H1 (cell line): ENCODE results near the gene RNU4-1. TPM values are rescaled to one million over a fixed set of nuclear protein-coding genes. Genes with fewer than 3 reads are reported as not detected.

Source experiments
- CTCF ChIA-PET: fragments of 300-600 bp; sonication (Branson Sonifier 250); formaldehyde crosslinking; loops from one replicate; lab custom pipeline; 2021; ENCODE audit not compliant: partially characterized antibody; lab: Charles Lee
- POLR2A ChIA-PET: fragments of 300-600 bp; sonication (Branson Sonifier 250); formaldehyde crosslinking; loops from one replicate; lab custom pipeline; 2021; ENCODE audit warnings: inconsistent platforms; ENCODE audit not compliant: partially characterized antibody; lab: Charles Lee
- DNase-seq, 2 experiments: peaks; one replicate each; pipeline versions ENCODE4 v3.0.0 to v3.0.0-alpha.2; 2010 to 2022; ENCODE audit warnings: low spot score in 2 of 2, low read depth in 1 of 2, mixed read lengths in 1 of 2
- FAIRE-seq: peaks from 2 replicates; lab custom pipeline; 2011; peaks lifted over from hg19 to GRCh38; lab: Jason Lieb, UNC
- H2AFZ ChIP-seq: 2 replicates; pipeline ENCODE4 v1.8.1; 2012; ENCODE audit warnings: low read length, inconsistent platforms
- H2AK5ac ChIP-seq: 2 replicates; pipeline ENCODE4 v1.6.1; 2013; ENCODE audit warnings: low read depth, low read length
- H2BK120ac ChIP-seq: replicated peaks from 2 replicates; pipeline ENCODE3; 2013; ENCODE audit warnings: low read depth, low read length, inconsistent platforms
- H2BK12ac ChIP-seq: 2 replicates; pipeline ENCODE4 v1.6.1; 2013; ENCODE audit warnings: low read depth, low read length
- H2BK15ac ChIP-seq: 2 replicates; pipeline ENCODE4 v1.6.1; 2013; ENCODE audit warnings: low read length
- H2BK20ac ChIP-seq: 2 replicates; pipeline ENCODE4 v1.6.1; 2013; ENCODE audit warnings: low read length
- H2BK5ac ChIP-seq: 2 replicates; pipeline ENCODE4 v1.6.1; 2013; ENCODE audit warnings: low read depth, low read length
- H3K14ac ChIP-seq: 2 replicates; pipeline ENCODE4 v1.6.1; 2013; ENCODE audit warnings: inconsistent platforms; ENCODE audit not compliant: insufficient read length
- H3K18ac ChIP-seq: 2 replicates; pipeline ENCODE4 v1.6.1; 2013; ENCODE audit warnings: low read length; ENCODE audit errors: extremely low read depth
- H3K23ac ChIP-seq: 2 replicates; pipeline ENCODE4 v1.6.1; 2013; ENCODE audit warnings: inconsistent platforms; ENCODE audit not compliant: insufficient read length
- H3K23me2 ChIP-seq: 2 replicates; pipeline ENCODE4 v1.6.1; 2013; ENCODE audit warnings: low read depth, low read length
- H3K27ac ChIP-seq: 2 replicates; pipeline ENCODE4 v1.6.1; 2011; ENCODE audit warnings: low read depth, low read length, inconsistent platforms
- H3K27me3 ChIP-seq, 4 experiments: replicated peaks in 1 of 4; 1 replicate in 1 of 4; 2 replicates in 3 of 4; pipeline versions ENCODE4 v1.6.1 to v1.8.1; 2011 to 2013; ENCODE audit warnings: low read length in 3 of 4, mild to moderate bottlenecking in 3 of 4, inconsistent platforms in 2 of 4, mixed read lengths in 2 of 4, moderate library complexity in 1 of 4; ENCODE audit not compliant: control insufficient read depth in 3 of 4, insufficient read depth in 3 of 4; ENCODE audit errors: extremely low read depth in 1 of 4
- H3K36me3 ChIP-seq, 4 experiments: 2 replicates each; pipeline versions ENCODE4 v1.6.1 to v1.8.1; 2011 to 2013; ENCODE audit warnings: mild to moderate bottlenecking in 4 of 4, low read length in 3 of 4, moderate library complexity in 2 of 4, control low read depth in 1 of 4, inconsistent platforms in 1 of 4; ENCODE audit not compliant: insufficient read depth in 4 of 4, control insufficient read depth in 2 of 4
- H3K4ac ChIP-seq: replicated peaks from 2 replicates; pipeline ENCODE3; 2013; ENCODE audit warnings: low read length, low read depth, mixed read lengths, inconsistent platforms; ENCODE audit not compliant: insufficient read length
- H3K4me1 ChIP-seq, 4 experiments: replicated peaks in 1 of 4; 1 replicate in 1 of 4; 2 replicates in 3 of 4; pipeline versions ENCODE4 v1.6.1 to v1.8.1; 2011 to 2013; ENCODE audit warnings: low read length in 3 of 4, inconsistent platforms in 2 of 4, mixed read lengths in 1 of 4; ENCODE audit not compliant: insufficient read depth in 4 of 4, control insufficient read depth in 3 of 4
- H3K4me2 ChIP-seq, 2 experiments: 2 replicates each; pipeline versions ENCODE4 v1.6.1 to v1.8.1; 2011 to 2013; ENCODE audit warnings: low read depth in 2 of 2, low read length in 2 of 2, control low read depth in 1 of 2, inconsistent platforms in 1 of 2, mild to moderate bottlenecking in 1 of 2; ENCODE audit not compliant: insufficient read depth in 1 of 2
- H3K4me3 ChIP-seq, 4 experiments: fragments of 200-600, 300-600 bp in 1 of 4; sonication (generic), shearing (Covaris generic), sonication (Bioruptor Twin) in 1 of 4; 2 replicates each; pipeline versions ENCODE4 v1.5.1 to v1.8.1; 2011 to 2016; ENCODE audit warnings: low read length in 4 of 4, low read depth in 3 of 4, control low read depth in 2 of 4, inconsistent platforms in 2 of 4, mild to moderate bottlenecking in 2 of 4, mixed read lengths in 1 of 4, moderate library complexity in 1 of 4; ENCODE audit not compliant: insufficient read depth in 2 of 4; ENCODE audit errors: extremely low read depth in 1 of 4
- H3K56ac ChIP-seq: replicated peaks from 2 replicates; pipeline ENCODE3; 2013; ENCODE audit warnings: low read depth, mild to moderate bottlenecking, mixed read lengths, low read length, inconsistent platforms; ENCODE audit not compliant: insufficient read length
- H3K79me1 ChIP-seq: 2 replicates; pipeline ENCODE4 v1.6.1; 2013; ENCODE audit warnings: low read depth, low read length, control low read depth
- H3K79me2 ChIP-seq, 2 experiments: 2 replicates each; pipeline versions ENCODE4 v1.6.1 to v1.8.1; 2012 to 2013; ENCODE audit warnings: low read length in 2 of 2, mild to moderate bottlenecking in 2 of 2, inconsistent platforms in 1 of 2; ENCODE audit not compliant: insufficient read depth in 2 of 2, control insufficient read depth in 1 of 2
- H3K9ac ChIP-seq, 4 experiments: replicated peaks in 1 of 4; 1 replicate in 1 of 4; 2 replicates in 3 of 4; pipeline versions ENCODE4 v1.6.1 to v1.8.1; 2011 to 2013; ENCODE audit warnings: low read depth in 3 of 4, low read length in 3 of 4, control low read depth in 2 of 4, mild to moderate bottlenecking in 2 of 4, moderate library complexity in 2 of 4, inconsistent platforms in 1 of 4; ENCODE audit errors: extremely low read depth in 1 of 4
- H3K9me3 ChIP-seq, 2 experiments: 2 replicates each; pipeline versions ENCODE4 v1.6.1 to v1.8.1; 2012 to 2013; ENCODE audit warnings: mild to moderate bottlenecking in 2 of 2, moderate library complexity in 2 of 2, control low read depth in 1 of 2, inconsistent platforms in 1 of 2, low read depth in 1 of 2, low read length in 1 of 2, mixed read lengths in 1 of 2; ENCODE audit not compliant: insufficient read depth in 2 of 2
- H4K20me1 ChIP-seq, 2 experiments: replicated peaks in 1 of 2; 2 replicates each; pipeline versions ENCODE3 to v1.8.1; 2011 to 2013; ENCODE audit warnings: inconsistent platforms in 2 of 2, low read length in 2 of 2, mild to moderate bottlenecking in 1 of 2; ENCODE audit not compliant: insufficient read depth in 2 of 2, control insufficient read depth in 1 of 2
- H4K5ac ChIP-seq: 2 replicates; pipeline ENCODE4 v1.6.1; 2013; ENCODE audit warnings: low read length, low read depth, mixed read lengths, inconsistent platforms; ENCODE audit not compliant: insufficient read length
- H4K8ac ChIP-seq: 2 replicates; pipeline ENCODE4 v1.8.0; 2013; ENCODE audit warnings: mild to moderate bottlenecking, moderate library complexity, low read length, inconsistent platforms; ENCODE audit not compliant: insufficient read depth; ENCODE audit errors: extremely low read depth
- H4K91ac ChIP-seq: replicated peaks from 2 replicates; pipeline ENCODE3; 2013; ENCODE audit warnings: low read length, mixed read lengths, inconsistent platforms; ENCODE audit not compliant: insufficient read length
- HDAC6 ChIP-seq: IDR thresholded peaks from one replicate; pipeline ENCODE4 v1.7.1; 2012; ENCODE audit warnings: low read depth, mild to moderate bottlenecking, inconsistent platforms, low read length, moderate library complexity
- JUND ChIP-seq: IDR thresholded peaks from 2 replicates; pipeline ENCODE4 v1.6.1; 2011; ENCODE audit warnings: mild to moderate bottlenecking, improper control_type of control experiment, low read length
- SUZ12 ChIP-seq: fragments of 200-600 bp; sonication (generic); IDR thresholded peaks from 2 replicates; pipeline ENCODE4 v1.6.1; 2012; ENCODE audit warnings: mild to moderate bottlenecking, inconsistent platforms, low read length, moderate library complexity, mixed read lengths
- TCF12 ChIP-seq: IDR thresholded peaks from 2 replicates; pipeline ENCODE4 v1.6.1; 2011; ENCODE audit warnings: low read depth, mild to moderate bottlenecking, low read length
- WGBS, 2 experiments: shearing (Covaris generic) in 1 of 2; methylation state at CpG; one replicate each; pipeline versions ENCODE4 v1.1.6 to v1.1.7; 2013 to 2015; ENCODE audit warnings: low lambda C conversion rate in 2 of 2, mixed read lengths in 2 of 2, inconsistent platforms in 1 of 2, low coverage in 1 of 2, missing lambda C conversion rate in 1 of 2; ENCODE audit not compliant: insufficient replicate concordance in 2 of 2, insufficient coverage in 1 of 2, insufficient read length in 1 of 2; ENCODE audit errors: extremely low coverage in 1 of 2, missing lambda C conversion rate in 1 of 2; 5-methylcytosine and 5-hydroxymethylcytosine counted together
- polyA plus RNA-seq, 7 experiments: library from polyadenylated mRNA; depleted of rRNA in 3 of 7; stranded (reverse) in 5 of 7; unstranded in 2 of 7; fragments of >200 nt in 5 of 7; fragments of 200-250 nt in 2 of 7; gene quantifications; 1 replicate in 5 of 7; 2 replicates in 1 of 7; 4 replicates in 1 of 7; pipeline versions ENCODE4 v1.2.1 to v1.2.3, GENCODE V29; 2011 to 2013; ENCODE audit warnings: missing spikeins in 2 of 7, mixed read lengths in 2 of 7
- total RNA-seq: library from RNA; stranded (reverse); fragmentation: NEBNext Ultra II Directional; extraction: Animal tissue kit (Norgen Biotek cat#: 25700); gene quantifications from 2 replicates; pipeline ENCODE4 v1.2.1, GENCODE V29; 2021
- TF ChIP-seq, protein P1 (sequence below): IDR thresholded peaks from 2 replicates; pipeline ENCODE4 v1.6.1; 2012; ENCODE audit warnings: inconsistent platforms

The RNU4-1 gene
- total and polyA plus RNA-seq, 2 of the 8 experiments (the other 6 are each of a cell fraction or from before 2014, with no cell fraction given), result under 0.01 to 1,424 TPM

DNA sequence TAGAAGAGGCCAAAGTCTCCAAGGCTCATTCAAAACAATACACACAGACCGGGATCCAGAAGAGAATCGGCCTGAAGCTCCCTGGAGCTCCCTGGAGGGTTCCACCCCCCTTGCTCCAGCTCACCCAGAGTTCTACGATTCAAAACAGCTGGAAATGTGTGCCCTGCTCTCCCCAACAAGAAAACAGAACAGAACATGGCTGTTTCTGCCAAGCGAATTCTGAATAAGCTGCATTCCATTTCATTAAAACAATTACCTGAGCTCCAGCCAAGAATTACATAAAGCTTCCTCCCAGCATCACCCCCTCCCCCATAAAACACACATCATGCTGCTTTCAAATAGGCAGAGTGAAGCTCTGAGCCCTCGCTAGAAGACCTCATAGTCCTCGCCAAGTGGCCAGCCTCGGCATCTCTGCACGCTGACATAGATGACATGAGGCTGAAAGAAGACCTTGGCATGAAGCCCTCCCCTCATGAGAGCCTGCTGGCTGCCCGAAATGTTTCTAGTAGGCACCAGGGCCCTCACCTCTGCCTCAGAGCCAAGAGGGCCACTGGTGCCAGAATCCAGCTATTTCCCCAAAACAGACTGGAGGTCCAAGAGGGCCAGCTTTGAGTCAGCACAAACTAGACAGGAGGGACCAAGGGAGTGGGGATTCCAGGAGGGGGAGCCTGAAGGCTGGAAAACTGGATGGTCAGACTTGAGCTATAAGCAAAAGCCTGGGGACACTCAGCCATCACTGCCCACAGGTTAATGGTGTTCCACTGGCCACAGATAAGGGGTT is 35.8 kb downstream of the RNU4-1 start:
- no peaks in the 10 kb centered on the region for H3K23me2 ChIP-seq
- 0 out of 2 replicates have a peak overlapping the region, but pooled peaks have one; percentile 18 for H2BK15ac ChIP-seq
- H3K79me1 ChIP-seq, result peaks cover 12% of the 10 kb centered on the region
- H3K4ac ChIP-seq, result no peak overlapping the region
- ChIA-PET POLR2A (interaction anchor here (0.6 to 88.3 kb wide), 4 partner anchors 10 to 151 kb away, joined by 3 to 4270 read pairs (median 2136); partner anchors contain the start of genes GCN1, PXN, RNU4-1 and RNU4-2), CTCF (interaction anchor here (0.5 to 34.8 kb wide), 9 partner anchors 9 to 928 kb away, joined by 3 to 930 read pairs (median 3); partner anchors contain the start of genes PXN and SIRT4)
- no peak overlapping the region; the same call in 1 of the 2 replicates for H2BK20ac ChIP-seq
- H2BK120ac ChIP-seq, result no peak overlapping the region
- H3K79me2 ChIP-seq, result peaks cover 8 to 75% of the 10 kb centered on the region in 2 experiments
- peaks cover 8 to 10% of the 10 kb centered on the region in 2 experiments for H4K20me1 ChIP-seq
- no peaks in the 10 kb centered on the region for H3K27me3 ChIP-seq
- H3K9me3 ChIP-seq, result no peaks in the 10 kb centered on the region
- TF ChIP-seq JUND (no peak), SUZ12 (no peak), HDAC6 (no peak), TCF12 (no peak)
- TF ChIP-seq, protein P1, sequence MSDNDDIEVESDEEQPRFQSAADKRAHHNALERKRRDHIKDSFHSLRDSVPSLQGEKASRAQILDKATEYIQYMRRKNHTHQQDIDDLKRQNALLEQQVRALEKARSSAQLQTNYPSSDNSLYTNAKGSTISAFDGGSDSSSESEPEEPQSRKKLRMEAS, result no peak
- no peaks in the 10 kb centered on the region for H3K36me3 ChIP-seq
- H2BK12ac ChIP-seq, result no peak overlapping the region; the same call in 1 of the 2 replicates
- no peak overlapping the region for H3K27ac ChIP-seq
- no peak overlapping the region for H3K56ac ChIP-seq
- H3K4me1 ChIP-seq, result peaks cover 4 to 19% (median 11%) of the 10 kb centered on the region in 4 experiments
- H3K14ac ChIP-seq, result no peak overlapping the region
- no peak overlapping the region for H4K91ac ChIP-seq
- H2BK5ac ChIP-seq, result peak overlapping the region; percentile 75
- H3K4me3 ChIP-seq, result peak overlapping the region in 1 of 4 experiments; percentile 10; a peak in 1 of 8 replicates
- H3K18ac ChIP-seq, result peak overlapping the region; percentile 19; the same call in 1 of the 2 replicates
- H3K9ac ChIP-seq, result no peak overlapping the region
- H2AFZ ChIP-seq, result no peak overlapping the region
- FAIRE-seq, result no peak
- no peak overlapping the region for H3K23ac ChIP-seq
- H4K5ac ChIP-seq, result no peak overlapping the region
- peak overlapping the region; percentile 95; the same call in 1 of the 2 replicates for H2AK5ac ChIP-seq
- H4K8ac ChIP-seq, result peak overlapping the region; percentile 38; the same call in 1 of the 2 replicates
- DNase-seq, result no peak
- 69% methylated on average over 9 of the region's 9 CpGs; no CpG with 5 or more reads in 1 of the 2 experiments for WGBS, 2 experiments
- H3K4me2 ChIP-seq, result peak overlapping the region; percentile 39 to 51
